ENCODE results near the gene LSM7. TPM values are rescaled to one million over a fixed set of nuclear protein-coding genes. Genes with fewer than 3 reads are reported as not detected.

LSM7 gene
- total RNA-seq, 1 donor from 2014 or later, result 58.2 TPM

DNA sequence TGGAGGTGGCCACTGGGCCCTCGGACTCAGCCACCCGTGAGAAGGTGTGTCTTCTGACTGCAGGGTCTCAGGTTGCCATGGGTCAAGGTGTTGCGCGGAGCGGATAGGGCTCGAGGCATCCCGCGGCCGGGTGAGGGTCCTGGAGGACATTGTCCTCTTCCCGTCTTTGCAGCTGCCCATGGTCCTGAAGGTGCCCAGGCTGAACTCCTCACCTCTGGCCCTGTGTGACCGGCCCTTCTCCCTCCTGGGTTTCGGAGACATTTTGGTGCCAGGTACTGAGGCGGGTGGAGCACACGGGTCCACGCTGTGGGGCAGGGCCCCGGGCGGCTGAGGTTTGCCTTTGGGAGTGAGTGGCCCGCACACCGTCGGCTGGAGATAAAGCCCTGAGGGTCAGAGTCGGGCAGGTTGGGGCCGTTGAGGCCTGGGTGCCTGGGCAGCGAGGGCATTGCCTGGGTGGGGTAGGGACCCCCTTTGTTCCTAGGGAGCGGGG is 16.0 kb upstream of the LSM7 start:
- Histone ChIP-seq H3K4me1 (no peaks in the 10 kb centered on the region), H3K27ac (no peak overlapping the region), H3K27me3 (ENCODE audit: low read depth) (no peaks in the 10 kb centered on the region), H3K9me3 (no peaks in the 10 kb centered on the region), H3K4me3 (no peak overlapping the region), H3K36me3 (peaks cover 25% of the 10 kb centered on the region)
- no peak for TF ChIP-seq CTCF (IDR thresholded peaks at IDR 0.05)
- ATAC-seq (no peak), DNase-seq (peak; percentile 33)
- intact Hi-C loops (cut with DNase I), result no loop called here

DNA sequence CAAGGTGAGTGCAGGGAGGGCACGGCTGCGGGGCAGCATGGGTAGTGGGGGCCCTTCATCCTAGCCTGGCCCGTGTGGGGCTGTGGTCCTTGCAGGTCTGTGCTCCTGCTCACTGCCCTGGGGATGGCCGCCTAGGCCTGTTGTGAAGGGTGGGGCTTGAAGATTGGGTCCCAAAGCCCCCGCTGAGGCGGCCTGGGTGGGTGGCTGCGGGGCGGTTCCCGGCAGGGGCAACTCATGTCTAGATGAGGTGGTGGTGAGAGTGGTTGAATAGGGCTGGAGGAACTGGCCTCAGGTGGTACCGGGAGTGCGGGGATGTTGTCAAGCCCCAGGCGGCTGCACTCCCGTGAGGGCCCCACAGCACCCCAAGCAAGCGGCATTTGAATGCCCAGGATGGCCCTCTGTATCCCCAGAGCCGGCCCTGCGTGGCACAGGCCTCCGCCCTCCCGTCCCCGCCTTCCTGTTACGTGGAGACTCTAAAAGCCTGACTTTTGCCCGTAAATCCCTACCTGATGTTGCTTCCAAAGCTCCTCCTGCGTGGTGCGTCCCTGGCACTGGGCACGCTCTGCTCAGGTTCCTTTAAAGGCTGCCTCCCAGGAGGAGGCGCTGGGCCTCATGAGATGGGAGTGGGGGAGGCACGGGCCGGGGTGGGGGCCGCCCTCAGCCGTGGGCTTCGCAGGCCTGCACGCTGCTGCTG is 15.1 kb upstream of the LSM7 start:
- peaks cover 25% of the 10 kb centered on the region for H3K36me3 ChIP-seq
- no peak overlapping the region for H3K27ac ChIP-seq
- no peak overlapping the region for H3K4me3 ChIP-seq
- no peaks in the 10 kb centered on the region for H3K27me3 ChIP-seq (ENCODE audit: low read depth)
- intact Hi-C loops (cut with DNase I), result no loop called here
- TF ChIP-seq CTCF (IDR thresholded peaks at IDR 0.05), result no peak
- DNase-seq (peak; percentile 32), ATAC-seq (no peak)
- no peaks in the 10 kb centered on the region for H3K9me3 ChIP-seq
- no peaks in the 10 kb centered on the region for H3K4me1 ChIP-seq

DNA sequence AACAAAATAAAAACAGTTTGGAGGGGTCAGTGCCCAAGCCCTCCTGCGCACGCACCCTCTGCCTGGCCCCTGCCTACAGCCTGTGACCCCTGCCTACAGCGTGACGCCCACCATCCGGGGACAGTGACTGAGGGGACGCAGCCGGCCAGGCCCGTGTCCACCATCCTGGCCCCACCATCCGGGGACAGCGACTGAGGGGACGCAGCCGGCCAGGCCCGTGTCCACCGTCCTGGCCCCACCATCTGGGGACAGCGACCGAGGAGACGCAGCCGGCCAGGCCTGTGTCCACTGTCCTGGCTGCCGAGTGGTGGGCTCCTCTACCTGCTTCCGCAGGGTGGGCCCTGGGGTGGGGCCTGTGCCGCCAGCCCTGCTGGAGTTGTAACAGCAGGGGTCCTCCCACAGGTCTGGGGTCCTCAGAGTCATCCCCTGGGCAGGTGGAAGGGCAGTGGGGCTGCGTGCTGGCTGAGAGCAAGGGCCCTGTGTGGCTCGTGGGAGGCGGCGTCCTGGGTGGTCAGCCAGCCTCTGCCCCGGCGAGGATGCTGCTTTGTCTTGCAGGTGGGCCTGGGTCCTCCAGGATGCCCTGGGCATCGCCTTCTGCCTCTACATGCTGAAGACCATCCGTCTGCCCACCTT is 14.4 kb upstream of the LSM7 start:
- DNase-seq, result peak; percentile 33

DNA sequence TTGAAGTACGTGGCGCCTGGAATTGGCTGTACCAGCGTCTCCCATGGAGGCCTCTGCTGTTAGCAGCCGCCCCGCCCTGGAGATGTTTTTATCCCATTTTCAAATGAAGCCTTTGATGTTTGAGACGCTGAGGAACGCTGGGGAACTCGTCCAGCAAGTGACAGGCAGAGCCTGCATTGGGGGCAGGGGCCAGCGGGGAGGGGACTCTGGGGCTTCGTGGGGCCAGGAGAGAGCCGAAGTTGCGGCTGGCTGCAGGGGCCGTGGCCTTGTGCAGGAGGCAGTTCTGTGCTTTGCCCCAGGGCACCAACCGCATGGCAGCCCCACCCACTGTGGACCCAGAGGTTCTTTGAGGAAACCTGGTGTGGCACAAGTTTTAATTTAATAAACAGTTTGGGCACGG is 13.6 kb upstream of the LSM7 start:
- H3K9me3 ChIP-seq, result no peaks in the 10 kb centered on the region
- H3K4me3 ChIP-seq, result no peak overlapping the region
- H3K27me3 ChIP-seq (ENCODE audit: low read depth), result no peaks in the 10 kb centered on the region
- no peak for ATAC-seq
- H3K4me1 ChIP-seq, result no peaks in the 10 kb centered on the region
- TF ChIP-seq CTCF (IDR thresholded peaks at IDR 0.05), result no peak
- no peak overlapping the region for H3K27ac ChIP-seq
- DNase-seq, result peak; percentile 29
- H3K36me3 ChIP-seq, result peaks cover 25% of the 10 kb centered on the region
- intact Hi-C loops (cut with DNase I), result no loop called here

More for the DNA sequence above, 14.4 kb upstream of the LSM7 start:
- intact Hi-C loops (cut with DNase I), result no loop called here
- Histone ChIP-seq H3K4me3 (no peak overlapping the region), H3K27ac (no peak overlapping the region), H3K4me1 (no peaks in the 10 kb centered on the region), H3K9me3 (no peaks in the 10 kb centered on the region), H3K27me3 (ENCODE audit: low read depth) (no peaks in the 10 kb centered on the region), H3K36me3 (peaks cover 25% of the 10 kb centered on the region)
- TF ChIP-seq CTCF (IDR thresholded peaks at IDR 0.05), result no peak
- ATAC-seq, result no peak

DNA sequence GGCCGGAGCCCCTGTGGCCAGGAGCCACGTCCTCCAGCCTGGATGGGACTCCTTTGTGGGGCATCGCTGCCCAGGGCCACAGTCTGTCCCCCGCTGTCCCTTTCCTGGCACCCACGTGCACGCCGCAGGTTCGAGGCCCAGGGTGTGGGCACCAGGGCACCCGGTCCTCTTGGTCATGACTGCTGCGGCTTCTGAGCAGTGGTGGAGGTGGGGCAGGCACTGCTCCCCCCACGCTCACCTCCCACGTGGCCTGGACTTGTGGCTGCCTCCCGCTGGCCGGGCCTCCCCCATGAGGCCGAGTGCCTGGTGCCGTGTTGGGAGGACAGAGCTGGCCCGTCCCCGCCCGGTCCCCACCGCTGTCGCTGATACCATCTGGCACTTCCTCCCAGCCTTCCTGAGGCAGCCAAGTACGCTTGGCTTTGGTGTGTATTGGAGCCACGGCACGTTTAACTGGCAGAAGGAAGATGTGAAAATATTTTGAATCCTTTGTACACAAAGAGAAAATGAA is 12.9 kb upstream of the LSM7 start:
- H3K4me3 ChIP-seq, result no peak overlapping the region
- H3K9me3 ChIP-seq, result no peaks in the 10 kb centered on the region
- no peak for TF ChIP-seq CTCF (IDR thresholded peaks at IDR 0.05)
- intact Hi-C loops (cut with DNase I), result no loop called here
- DNase-seq (no peak), ATAC-seq (no peak)
- H3K27me3 ChIP-seq (ENCODE audit: low read depth), result no peaks in the 10 kb centered on the region
- H3K4me1 ChIP-seq, result no peaks in the 10 kb centered on the region
- H3K27ac ChIP-seq, result no peak overlapping the region
- peaks cover 25% of the 10 kb centered on the region for H3K36me3 ChIP-seq

Data from lower lobe of right lung (tissue), 2 donors.